SK-N-SH (cell line): ENCODE results near the gene BBS5. TPM values are rescaled to one million over a fixed set of nuclear protein-coding genes. Genes with fewer than 3 reads are reported as not detected.
"Not testable (repeated sequence)": the region's sequence is repeated elsewhere in the genome, so short reads cannot be mapped to it uniquely, and the experiment has no call there.

ENCODE experiments used
- CTCF ChIA-PET: fragments of 300-600, 350-600 bp; formaldehyde crosslinking; extraction: SDS; loops from one replicate; lab custom pipeline; 2021; lab: Yijun Ruan, JAX
- POLR2A ChIA-PET: fragments of 350-600 bp; sonication (Branson Sonifier 250); formaldehyde crosslinking; extraction: SDS; loops from one replicate; lab custom pipeline; 2020; ENCODE audit warnings: antibody characterized with exemption, inconsistent platforms; lab: Yijun Ruan, JAX
- DNase-seq: peaks from one replicate; pipeline ENCODE4 v3.0.0; 2012
- H2AFZ ChIP-seq: fragments of 200-600 bp; sonication (generic); 2 replicates; pipeline ENCODE4 v1.8.1; 2016; ENCODE audit warnings: antibody characterized with exemption, mild to moderate bottlenecking, low read depth
- H3F3A ChIP-seq: fragments of 200-600 bp; sonication (generic); replicated peaks from 2 replicates; pipeline ENCODE3; 2016; ENCODE audit warnings: antibody characterized with exemption, mild to moderate bottlenecking; ENCODE audit not compliant: insufficient read depth
- H3K27ac ChIP-seq, 2 experiments: fragments of 200-500 bp in 1 of 2; fragments of 200-600 bp in 1 of 2; sonication (Bioruptor generic) in 1 of 2; sonication (generic), shearing (Covaris generic) in 1 of 2; 2 replicates each; pipeline versions ENCODE4 v1.5.1 to v1.6.1; 2014 to 2016; ENCODE audit warnings: low read depth in 2 of 2, inconsistent platforms in 1 of 2, low read length in 1 of 2, mild to moderate bottlenecking in 1 of 2, mixed read lengths in 1 of 2
- H3K27me3 ChIP-seq: fragments of 200-600 bp; sonication (generic), shearing (Covaris generic); 2 replicates; pipeline ENCODE4 v1.6.1; 2016; ENCODE audit warnings: mixed run types; ENCODE audit not compliant: insufficient read depth
- H3K36me3 ChIP-seq, 2 experiments: fragments of 200-500 bp in 1 of 2; fragments of 200-600 bp in 1 of 2; sonication (Bioruptor generic) in 1 of 2; sonication (generic) in 1 of 2; replicated peaks in 1 of 2; 2 replicates each; pipeline versions ENCODE3 to v1.5.1; 2014 to 2016; ENCODE audit warnings: low read length in 1 of 2, mild to moderate bottlenecking in 1 of 2; ENCODE audit not compliant: insufficient read depth in 2 of 2, control insufficient read depth in 1 of 2
- H3K4me1 ChIP-seq, 2 experiments: fragments of 200-500 bp in 1 of 2; fragments of 200-600 bp in 1 of 2; sonication (Bioruptor generic) in 1 of 2; sonication (generic), shearing (Covaris generic) in 1 of 2; 2 replicates each; pipeline versions ENCODE4 v1.5.1 to v1.6.1; 2014 to 2016; ENCODE audit warnings: low read depth in 1 of 2, low read length in 1 of 2, mixed run types in 1 of 2; ENCODE audit not compliant: insufficient read depth in 2 of 2, control insufficient read depth in 1 of 2
- H3K4me2 ChIP-seq: fragments of 200-600 bp; sonication (generic), shearing (Covaris generic); 2 replicates; pipeline ENCODE4 v1.6.1; 2017; ENCODE audit warnings: mixed run types
- H3K4me3 ChIP-seq, 2 experiments: fragments of 200-500 bp in 1 of 2; fragments of 200-600 bp in 1 of 2; sonication (Bioruptor generic) in 1 of 2; sonication (generic), shearing (Covaris generic) in 1 of 2; 2 replicates each; pipeline versions ENCODE4 v1.5.1 to v1.8.1; 2014 to 2016; ENCODE audit warnings: low read depth in 2 of 2, inconsistent platforms in 1 of 2, low read length in 1 of 2, mild to moderate bottlenecking in 1 of 2, mixed read lengths in 1 of 2, moderate library complexity in 1 of 2
- H3K79me2 ChIP-seq: fragments of 200-600 bp; sonication (generic); 2 replicates; pipeline ENCODE4 v1.8.1; 2017; ENCODE audit warnings: mild to moderate bottlenecking; ENCODE audit not compliant: insufficient read depth
- H3K9ac ChIP-seq: fragments of 200-600 bp; sonication (generic); 2 replicates; pipeline ENCODE4 v1.6.1; 2017; ENCODE audit warnings: mixed run types
- H3K9me2 ChIP-seq: fragments of 200-600 bp; sonication (generic); 2 replicates; pipeline ENCODE4 v1.6.1; 2017; ENCODE audit warnings: mixed run types
- H3K9me3 ChIP-seq: fragments of 200-600 bp; sonication (generic); 2 replicates; pipeline ENCODE4 v1.6.1; 2017; ENCODE audit warnings: mixed run types, mild to moderate bottlenecking, moderate library complexity
- H4K20me1 ChIP-seq: fragments of 200-600 bp; sonication (generic); 2 replicates; pipeline ENCODE4 v1.6.1; 2017; ENCODE audit warnings: mild to moderate bottlenecking, mixed run types; ENCODE audit not compliant: insufficient read depth
- CHD2 ChIP-seq: fragments of 150-350 bp; IDR thresholded peaks from 2 replicates; pipeline ENCODE4 v1.6.1; 2018; ENCODE audit warnings: low read length; ENCODE audit not compliant: partially characterized antibody
- EP300 ChIP-seq, 2 experiments: IDR thresholded peaks; 2 replicates each; pipeline versions ENCODE4 v1.4.0 to v1.6.1; 2012; ENCODE audit warnings: borderline replicate concordance in 1 of 2, low read depth in 1 of 2, low read length in 1 of 2
- FOSL2 ChIP-seq: IDR thresholded peaks from 2 replicates; pipeline ENCODE4 v1.4.0; 2012; ENCODE audit warnings: low read depth, mild to moderate bottlenecking, moderate library complexity, borderline replicate concordance
- MXI1 ChIP-seq: IDR thresholded peaks from 2 replicates; pipeline ENCODE4 v1.6.1; 2012; ENCODE audit warnings: mild to moderate bottlenecking, low read depth, low read length, improper control_type of control experiment
- RAD21 ChIP-seq: IDR thresholded peaks from 2 replicates; pipeline ENCODE4 v1.6.1; 2012; ENCODE audit warnings: mild to moderate bottlenecking, low read length
- RFX5 ChIP-seq: IDR thresholded peaks from 2 replicates; pipeline ENCODE4 v1.6.1; 2012; ENCODE audit warnings: mild to moderate bottlenecking, improper control_type of control experiment, low read length
- SIN3A ChIP-seq: IDR thresholded peaks from 2 replicates; pipeline ENCODE4 v1.6.1; 2012; ENCODE audit warnings: low read depth, mild to moderate bottlenecking, low read length, moderate library complexity, borderline replicate concordance
- SMC3 ChIP-seq: IDR thresholded peaks from 2 replicates; pipeline ENCODE4 v1.6.1; 2012; ENCODE audit warnings: low read depth, low read length, improper control_type of control experiment
- TAF1 ChIP-seq: IDR thresholded peaks from 2 replicates; pipeline ENCODE4 v1.6.1; 2012; ENCODE audit warnings: low read depth, mild to moderate bottlenecking, low read length, moderate library complexity, borderline replicate concordance
- TEAD4 ChIP-seq: IDR thresholded peaks from 2 replicates; pipeline ENCODE4 v1.4.0; 2012; ENCODE audit warnings: mild to moderate bottlenecking, borderline replicate concordance; ENCODE audit not compliant: insufficient read depth
- YY1 ChIP-seq: IDR thresholded peaks from 2 replicates; pipeline ENCODE4 v1.4.0; 2012; ENCODE audit warnings: low read depth, mild to moderate bottlenecking
- WGBS: methylation state at CpG from one replicate; pipeline ENCODE4 v1.1.6; 2017; ENCODE audit warnings: low lambda C conversion rate; 5-methylcytosine and 5-hydroxymethylcytosine counted together
- polyA plus RNA-seq, 3 experiments: library from polyadenylated mRNA; depleted of rRNA; stranded (reverse); fragments of >200 nt; gene quantifications; 2 replicates each; pipeline ENCODE4 v1.2.3, GENCODE V29; 2012
- TF ChIP-seq, protein P1 (sequence below): IDR thresholded peaks from 2 replicates; pipeline ENCODE4 v1.4.0; 2012; ENCODE audit warnings: low read depth
- TF ChIP-seq, protein P2 (sequence below): IDR thresholded peaks from 2 replicates; pipeline ENCODE4 v1.6.1; 2012; ENCODE audit warnings: mild to moderate bottlenecking, low read depth, low read length, moderate library complexity
- TF ChIP-seq, protein P3 (sequence below): fragments of 200-600 bp; sonication (generic); IDR thresholded peaks from 2 replicates; pipeline ENCODE4 v1.6.1; 2017; ENCODE audit warnings: antibody characterized with exemption, mild to moderate bottlenecking, moderate library complexity
- TF ChIP-seq, protein P4 (sequence below): IDR thresholded peaks from 2 replicates; pipeline ENCODE4 v1.4.0; 2012; ENCODE audit warnings: low read depth, borderline replicate concordance

The BBS5 gene
- 3.8 TPM in 2 replicates for polyA plus RNA-seq (2012; rRNA removed)
- 3.0 and 3.7 TPM in 2 replicates for polyA plus RNA-seq (2012; cell fraction: cytosol; rRNA removed)
- polyA plus RNA-seq (2012; cell fraction: nucleus; rRNA removed) = 12.4 and 16.1 TPM in 2 replicates

DNA sequence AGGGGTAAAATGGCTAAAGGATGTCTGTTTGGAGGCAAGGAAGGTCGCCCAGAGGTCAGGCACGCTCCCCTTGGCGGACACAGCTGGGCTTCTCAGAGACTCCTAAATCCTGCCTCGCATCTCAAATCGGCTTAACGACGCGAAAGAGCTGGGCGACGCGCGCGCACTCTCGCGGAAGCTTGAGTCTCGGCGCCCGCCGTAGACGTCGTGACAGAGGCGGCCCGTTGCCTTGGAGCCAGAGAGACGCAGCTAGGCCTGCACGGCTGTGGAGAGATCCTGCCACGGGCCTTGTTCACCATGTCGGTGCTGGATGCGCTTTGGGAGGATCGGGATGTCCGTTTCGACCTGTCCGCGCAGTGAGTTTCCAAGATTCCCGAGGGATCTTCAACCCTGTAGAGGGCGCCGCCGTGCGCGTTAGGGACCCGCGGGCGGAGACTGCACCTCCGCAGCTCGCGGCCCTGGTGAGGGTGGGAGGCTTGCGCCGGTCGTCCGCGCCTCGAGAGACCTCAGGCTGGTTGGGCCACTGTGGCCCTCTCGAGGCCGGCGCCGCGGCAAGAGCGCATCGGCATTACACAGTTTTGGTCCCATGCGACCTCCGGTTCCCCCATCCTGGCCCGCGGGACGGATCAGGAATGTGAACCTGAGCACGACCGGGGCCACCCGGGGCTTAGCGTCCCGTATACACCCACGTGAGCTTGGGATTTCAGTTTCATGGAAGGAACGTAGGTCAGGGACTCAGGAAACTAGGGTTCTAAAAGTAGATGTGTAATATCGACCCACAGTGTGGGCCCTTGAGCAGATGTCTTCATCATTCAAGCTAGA lies at the start of gene BBS5:
Gene BBS5, plus strand, starts transcription at position 238 of the 822 bp plus-strand sequence. Its CDS starts 60 bp downstream, at position 298.
- Histone ChIP-seq H3F3A (no peaks in the 10 kb centered on the region), H3K36me3 (peaks cover 16 to 21% of the 10 kb centered on the region in 2 experiments), H3K9me2 (no peaks in the 10 kb centered on the region), H3K27me3 (no peaks in the 10 kb centered on the region), H3K4me1 (no peaks in the 10 kb centered on the region; a peak in 1 of 4 replicates), H2AFZ (peak within 1 kb of the TSS; percentile 98), H3K27ac (peak within 1 kb of the TSS; percentile 51 to 66; a peak in 3 of 4 replicates), H3K9ac (peak within 1 kb of the TSS; percentile 76), H4K20me1 (no peaks in the 10 kb centered on the region), H3K4me2 (peak within 1 kb of the TSS; percentile 81), H3K79me2 (no peaks in the 10 kb centered on the region), H3K4me3 (peak within 1 kb of the TSS; percentile 79 to 94), H3K9me3 (no peaks in the 10 kb centered on the region)
- CTCF ChIA-PET = interaction anchor here (0.5 to 2.9 kb wide), 13 partner anchors 10 to 395 kb away, joined by 3 to 15 read pairs (median 3); no protein-coding TSS in a partner anchor
- 1% methylated on average over 42 of the region's 71 CpGs for WGBS
- peak; percentile 86 for DNase-seq
- POLR2A ChIA-PET = interaction anchor here (0.8 kb wide), 1 partner anchor 237 kb away, joined by 3 read pairs; no protein-coding TSS in a partner anchor
- TF ChIP-seq, protein P1, sequence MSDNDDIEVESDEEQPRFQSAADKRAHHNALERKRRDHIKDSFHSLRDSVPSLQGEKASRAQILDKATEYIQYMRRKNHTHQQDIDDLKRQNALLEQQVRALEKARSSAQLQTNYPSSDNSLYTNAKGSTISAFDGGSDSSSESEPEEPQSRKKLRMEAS = peak; percentile 20; the same call in 1 of the 2 replicates
- TF ChIP-seq EP300 (IDR thresholded peaks at IDR 0.05; ENCODE audit: borderline replicate concordance in 1 of 2, low read depth in 1 of 2, low read length in 1 of 2) = no peak; a peak in 1 of 4 replicates
- TF ChIP-seq, protein P2, sequence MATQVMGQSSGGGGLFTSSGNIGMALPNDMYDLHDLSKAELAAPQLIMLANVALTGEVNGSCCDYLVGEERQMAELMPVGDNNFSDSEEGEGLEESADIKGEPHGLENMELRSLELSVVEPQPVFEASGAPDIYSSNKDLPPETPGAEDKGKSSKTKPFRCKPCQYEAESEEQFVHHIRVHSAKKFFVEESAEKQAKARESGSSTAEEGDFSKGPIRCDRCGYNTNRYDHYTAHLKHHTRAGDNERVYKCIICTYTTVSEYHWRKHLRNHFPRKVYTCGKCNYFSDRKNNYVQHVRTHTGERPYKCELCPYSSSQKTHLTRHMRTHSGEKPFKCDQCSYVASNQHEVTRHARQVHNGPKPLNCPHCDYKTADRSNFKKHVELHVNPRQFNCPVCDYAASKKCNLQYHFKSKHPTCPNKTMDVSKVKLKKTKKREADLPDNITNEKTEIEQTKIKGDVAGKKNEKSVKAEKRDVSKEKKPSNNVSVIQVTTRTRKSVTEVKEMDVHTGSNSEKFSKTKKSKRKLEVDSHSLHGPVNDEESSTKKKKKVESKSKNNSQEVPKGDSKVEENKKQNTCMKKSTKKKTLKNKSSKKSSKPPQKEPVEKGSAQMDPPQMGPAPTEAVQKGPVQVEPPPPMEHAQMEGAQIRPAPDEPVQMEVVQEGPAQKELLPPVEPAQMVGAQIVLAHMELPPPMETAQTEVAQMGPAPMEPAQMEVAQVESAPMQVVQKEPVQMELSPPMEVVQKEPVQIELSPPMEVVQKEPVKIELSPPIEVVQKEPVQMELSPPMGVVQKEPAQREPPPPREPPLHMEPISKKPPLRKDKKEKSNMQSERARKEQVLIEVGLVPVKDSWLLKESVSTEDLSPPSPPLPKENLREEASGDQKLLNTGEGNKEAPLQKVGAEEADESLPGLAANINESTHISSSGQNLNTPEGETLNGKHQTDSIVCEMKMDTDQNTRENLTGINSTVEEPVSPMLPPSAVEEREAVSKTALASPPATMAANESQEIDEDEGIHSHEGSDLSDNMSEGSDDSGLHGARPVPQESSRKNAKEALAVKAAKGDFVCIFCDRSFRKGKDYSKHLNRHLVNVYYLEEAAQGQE = 0 out of 2 replicates have a peak, but pooled peaks have one; percentile 8
- peak; percentile 60; the same call in 1 of the 2 replicates for TF ChIP-seq YY1
- TF ChIP-seq, protein P3, sequence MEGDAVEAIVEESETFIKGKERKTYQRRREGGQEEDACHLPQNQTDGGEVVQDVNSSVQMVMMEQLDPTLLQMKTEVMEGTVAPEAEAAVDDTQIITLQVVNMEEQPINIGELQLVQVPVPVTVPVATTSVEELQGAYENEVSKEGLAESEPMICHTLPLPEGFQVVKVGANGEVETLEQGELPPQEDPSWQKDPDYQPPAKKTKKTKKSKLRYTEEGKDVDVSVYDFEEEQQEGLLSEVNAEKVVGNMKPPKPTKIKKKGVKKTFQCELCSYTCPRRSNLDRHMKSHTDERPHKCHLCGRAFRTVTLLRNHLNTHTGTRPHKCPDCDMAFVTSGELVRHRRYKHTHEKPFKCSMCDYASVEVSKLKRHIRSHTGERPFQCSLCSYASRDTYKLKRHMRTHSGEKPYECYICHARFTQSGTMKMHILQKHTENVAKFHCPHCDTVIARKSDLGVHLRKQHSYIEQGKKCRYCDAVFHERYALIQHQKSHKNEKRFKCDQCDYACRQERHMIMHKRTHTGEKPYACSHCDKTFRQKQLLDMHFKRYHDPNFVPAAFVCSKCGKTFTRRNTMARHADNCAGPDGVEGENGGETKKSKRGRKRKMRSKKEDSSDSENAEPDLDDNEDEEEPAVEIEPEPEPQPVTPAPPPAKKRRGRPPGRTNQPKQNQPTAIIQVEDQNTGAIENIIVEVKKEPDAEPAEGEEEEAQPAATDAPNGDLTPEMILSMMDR = peak; percentile 65
- peak; percentile 95; the same call in 1 of the 2 replicates for TF ChIP-seq SIN3A
- TF ChIP-seq SMC3 = 0 out of 2 replicates have a peak, but pooled peaks have one; percentile 7
- TF ChIP-seq TAF1 = peak; percentile 37; the same call in 1 of the 2 replicates
- TF ChIP-seq, protein P4, sequence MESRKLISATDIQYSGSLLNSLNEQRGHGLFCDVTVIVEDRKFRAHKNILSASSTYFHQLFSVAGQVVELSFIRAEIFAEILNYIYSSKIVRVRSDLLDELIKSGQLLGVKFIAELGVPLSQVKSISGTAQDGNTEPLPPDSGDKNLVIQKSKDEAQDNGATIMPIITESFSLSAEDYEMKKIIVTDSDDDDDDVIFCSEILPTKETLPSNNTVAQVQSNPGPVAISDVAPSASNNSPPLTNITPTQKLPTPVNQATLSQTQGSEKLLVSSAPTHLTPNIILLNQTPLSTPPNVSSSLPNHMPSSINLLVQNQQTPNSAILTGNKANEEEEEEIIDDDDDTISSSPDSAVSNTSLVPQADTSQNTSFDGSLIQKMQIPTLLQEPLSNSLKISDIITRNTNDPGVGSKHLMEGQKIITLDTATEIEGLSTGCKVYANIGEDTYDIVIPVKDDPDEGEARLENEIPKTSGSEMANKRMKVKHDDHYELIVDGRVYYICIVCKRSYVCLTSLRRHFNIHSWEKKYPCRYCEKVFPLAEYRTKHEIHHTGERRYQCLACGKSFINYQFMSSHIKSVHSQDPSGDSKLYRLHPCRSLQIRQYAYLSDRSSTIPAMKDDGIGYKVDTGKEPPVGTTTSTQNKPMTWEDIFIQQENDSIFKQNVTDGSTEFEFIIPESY = peak; percentile 79
- TF ChIP-seq CHD2 = peak; percentile 95
- peak; percentile 93 for TF ChIP-seq MXI1
- no peak for TF ChIP-seq RFX5
- 0 out of 2 replicates have a peak, but pooled peaks have one; percentile 9 for TF ChIP-seq TEAD4
- TF ChIP-seq RAD21 = peak; percentile 34; the same call in 1 of the 2 replicates
- TF ChIP-seq FOSL2 = no peak

DNA sequence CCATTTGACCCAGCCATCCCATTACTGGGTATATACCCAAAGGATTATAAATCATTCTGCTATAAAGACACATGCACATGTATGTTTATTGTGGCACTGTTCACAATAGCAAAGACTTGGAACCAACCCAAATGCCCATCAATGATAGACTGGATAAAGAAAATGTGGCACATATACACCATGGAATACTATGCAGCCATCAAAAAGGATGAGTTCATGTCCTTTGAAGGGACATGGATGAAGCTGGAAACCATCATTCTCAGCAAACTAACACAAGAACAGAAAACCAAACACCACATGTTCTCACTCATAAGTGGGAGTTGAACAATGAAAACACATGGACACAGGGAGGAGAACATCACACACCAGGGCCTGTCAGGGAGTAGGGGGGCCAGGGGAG lies 47.5 kb upstream of the BBS5 start:
- H2AFZ ChIP-seq, H3K4me1 ChIP-seq, H3F3A ChIP-seq, H3K36me3 ChIP-seq, H3K79me2 ChIP-seq, H3K27ac ChIP-seq, H3K27me3 ChIP-seq, DNase-seq, H3K4me2 ChIP-seq, H4K20me1 ChIP-seq, POLR2A ChIA-PET, H3K4me3 ChIP-seq, H3K9me2 ChIP-seq, H3K9me3 ChIP-seq, H3K9ac ChIP-seq, CTCF ChIA-PET: not testable (repeated sequence)
